ENCODE data around the gene SLC15A1. TPM values are rescaled to one million over a fixed set of nuclear protein-coding genes. Genes with fewer than 3 reads are reported as not detected.

Gene SLC15A1
- total and polyA plus RNA-seq, 9 donors: 0.04 to 14.1 (median 0.21) TPM; not detected in 1

GRCh38 chr13:98717256-98717655 lies 35.2 kb downstream of the SLC15A1 start:
- Histone ChIP-seq H3K27ac (ENCODE audit: low read length) (no peak overlapping the region), H3K4me3 (ENCODE audit: low read length) (no peak overlapping the region), H3K27me3 (ENCODE audit: control insufficient read depth, insufficient read depth, low read length) (no peaks in the 10 kb centered on the region), H3K4me1 (ENCODE audit: control insufficient read depth, insufficient read depth, low read length) (no peaks in the 10 kb centered on the region), H3K36me3 (ENCODE audit: control insufficient read depth, insufficient read depth, low read length) (no peaks in the 10 kb centered on the region), H3K9me3 (replicated peaks; ENCODE audit: control insufficient read depth, low read depth, low read length) (no peaks in the 10 kb centered on the region)
- WGBS (ENCODE audit: insufficient coverage): 57% methylated on average over 3 of the region's 5 CpGs
- DNase-seq: no peak

DNA sequence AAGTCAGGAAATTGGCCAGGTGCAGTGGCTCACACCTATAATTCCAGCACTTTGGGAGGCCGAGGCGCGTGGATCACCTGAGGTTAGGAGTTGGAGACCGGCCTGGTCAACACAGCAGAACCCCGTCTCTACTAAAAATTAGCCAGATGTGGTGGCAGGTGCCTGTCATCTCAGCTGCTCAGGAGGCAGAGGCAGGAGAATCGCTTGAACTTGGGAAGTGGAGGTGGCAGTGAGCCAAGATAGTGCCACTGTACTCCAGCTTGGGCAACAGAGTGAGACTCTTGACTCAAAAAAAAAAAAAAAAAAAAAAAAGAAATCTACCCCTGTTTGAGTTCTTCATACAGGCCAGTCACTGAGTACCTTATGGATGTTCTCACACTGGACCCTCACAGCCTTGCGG lies 42.0 kb downstream of the SLC15A1 start:
- WGBS (ENCODE audit: insufficient coverage): 75% methylated on average over 3 of the region's 7 CpGs
- Histone ChIP-seq H3K4me1 (ENCODE audit: control insufficient read depth, insufficient read depth, low read length) (no peaks in the 10 kb centered on the region), H3K36me3 (ENCODE audit: control insufficient read depth, insufficient read depth, low read length) (no peaks in the 10 kb centered on the region)

GRCh38 chr13:98707281-98707999 lies 45.0 kb downstream of the SLC15A1 start:
- Histone ChIP-seq H3K4me3 (ENCODE audit: low read length) (no peak overlapping the region), H3K9me3 (replicated peaks; ENCODE audit: control insufficient read depth, low read depth, low read length) (no peaks in the 10 kb centered on the region), H3K27me3 (ENCODE audit: control insufficient read depth, insufficient read depth, low read length) (peaks cover 3% of the 10 kb centered on the region), H3K36me3 (ENCODE audit: control insufficient read depth, insufficient read depth, low read length) (no peaks in the 10 kb centered on the region), H3K4me1 (ENCODE audit: control insufficient read depth, insufficient read depth, low read length) (no peaks in the 10 kb centered on the region), H3K27ac (ENCODE audit: low read length) (no peak overlapping the region)
- DNase-seq: no peak
- 100% methylated on average over 2 of the region's 7 CpGs for WGBS (ENCODE audit: insufficient coverage)

More for the DNA sequence above, 42.0 kb downstream of the SLC15A1 start:
- Histone ChIP-seq H3K27ac (ENCODE audit: low read length) (no peak overlapping the region), H3K4me3 (ENCODE audit: low read length) (no peak overlapping the region), H3K27me3 (ENCODE audit: control insufficient read depth, insufficient read depth, low read length) (no peaks in the 10 kb centered on the region), H3K9me3 (replicated peaks; ENCODE audit: control insufficient read depth, low read depth, low read length) (no peaks in the 10 kb centered on the region)
- DNase-seq: no peak

DNA sequence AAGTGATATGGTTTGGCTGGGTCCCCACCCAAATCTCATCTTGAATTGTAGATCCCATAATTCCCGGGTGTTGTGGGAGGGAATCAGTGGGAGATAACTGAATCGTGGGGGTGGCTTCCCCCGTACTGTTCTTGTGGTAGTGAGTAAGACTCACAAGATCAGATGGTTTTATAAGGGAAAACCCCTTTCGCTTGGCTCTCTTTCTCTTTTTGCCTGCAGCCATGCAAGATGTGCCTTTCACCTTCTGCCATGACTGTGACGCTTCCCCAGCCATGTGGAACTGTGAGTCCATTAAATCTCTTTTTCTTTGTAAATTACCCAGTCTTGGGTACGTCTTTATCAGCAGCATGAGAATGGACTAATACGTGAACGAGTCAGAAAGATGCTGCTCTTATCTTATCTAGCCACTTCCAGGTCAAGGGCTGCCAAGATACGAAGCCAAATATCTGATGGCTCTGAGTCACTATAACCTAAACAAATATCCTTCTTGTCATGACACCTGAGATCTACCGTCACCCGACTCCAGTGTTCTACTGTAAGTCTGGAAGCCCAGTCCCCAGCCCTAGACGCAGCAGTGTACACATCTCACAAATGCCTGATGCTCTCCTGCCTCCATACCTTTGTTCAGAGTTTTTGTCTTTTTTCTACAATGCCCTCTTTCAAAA lies 45.9 kb downstream of the SLC15A1 start:
- DNase-seq: no peak
- 78% methylated on average over 12 of the region's 12 CpGs for WGBS (ENCODE audit: insufficient coverage)
- Histone ChIP-seq H3K27ac (ENCODE audit: low read length) (no peak overlapping the region), H3K9me3 (replicated peaks; ENCODE audit: control insufficient read depth, low read depth, low read length) (no peaks in the 10 kb centered on the region), H3K4me1 (ENCODE audit: control insufficient read depth, insufficient read depth, low read length) (no peaks in the 10 kb centered on the region), H3K27me3 (ENCODE audit: control insufficient read depth, insufficient read depth, low read length) (peaks cover 3% of the 10 kb centered on the region), H3K4me3 (ENCODE audit: low read length) (no peak overlapping the region), H3K36me3 (ENCODE audit: control insufficient read depth, insufficient read depth, low read length) (no peaks in the 10 kb centered on the region)

DNA sequence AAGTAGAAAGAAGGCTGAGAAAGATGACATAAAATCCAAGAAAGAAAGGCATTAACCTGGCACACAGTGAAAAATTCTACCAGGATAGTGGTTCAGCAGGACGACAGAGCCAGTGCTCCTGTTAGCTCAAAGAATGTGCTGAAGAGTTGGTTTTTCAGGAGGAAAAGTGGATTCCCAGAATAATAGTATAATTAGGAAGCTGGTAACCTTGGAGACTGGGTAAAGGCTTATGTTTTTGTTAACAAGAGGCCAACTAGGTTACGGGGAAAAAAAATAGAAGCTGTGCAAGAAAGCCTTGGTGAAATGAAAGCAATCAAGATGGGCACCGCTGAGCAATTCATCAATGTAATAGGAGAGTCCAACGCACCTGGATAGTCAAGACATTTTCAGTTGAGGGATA lies 54.7 kb downstream of the SLC15A1 start:
- no peak overlapping the region for H3K4me3 ChIP-seq (ENCODE audit: low read length)
- H3K27ac ChIP-seq (ENCODE audit: low read length): no peak overlapping the region
- no peaks in the 10 kb centered on the region for H3K36me3 ChIP-seq (ENCODE audit: control insufficient read depth, insufficient read depth, low read length)
- WGBS (ENCODE audit: insufficient coverage): 11% methylated on average over 2 of the region's 4 CpGs
- H3K4me1 ChIP-seq (ENCODE audit: control insufficient read depth, insufficient read depth, low read length): no peaks in the 10 kb centered on the region
- H3K9me3 ChIP-seq (replicated peaks; ENCODE audit: control insufficient read depth, low read depth, low read length): no peaks in the 10 kb centered on the region
- DNase-seq: peak; percentile 11
- peaks cover 3% of the 10 kb centered on the region for H3K27me3 ChIP-seq (ENCODE audit: control insufficient read depth, insufficient read depth, low read length)

- Histone ChIP-seq H3K4me3 (ENCODE audit: low read length) (no peak overlapping the region), H3K27me3 (ENCODE audit: control insufficient read depth, insufficient read depth, low read length) (no peaks in the 10 kb centered on the region), H3K9me3 (replicated peaks; ENCODE audit: control insufficient read depth, low read depth, low read length) (no peaks in the 10 kb centered on the region), H3K4me1 (ENCODE audit: control insufficient read depth, insufficient read depth, low read length) (no peaks in the 10 kb centered on the region), H3K36me3 (ENCODE audit: control insufficient read depth, insufficient read depth, low read length) (no peaks in the 10 kb centered on the region), H3K27ac (ENCODE audit: low read length) (no peak overlapping the region)
- no peak for DNase-seq
- WGBS (ENCODE audit: insufficient coverage): no CpG with 5 or more reads among the region's 1 CpG
These were observed 58.7 kb downstream of the SLC15A1 start for GRCh38 chr13:98693756-98694155.

DNA sequence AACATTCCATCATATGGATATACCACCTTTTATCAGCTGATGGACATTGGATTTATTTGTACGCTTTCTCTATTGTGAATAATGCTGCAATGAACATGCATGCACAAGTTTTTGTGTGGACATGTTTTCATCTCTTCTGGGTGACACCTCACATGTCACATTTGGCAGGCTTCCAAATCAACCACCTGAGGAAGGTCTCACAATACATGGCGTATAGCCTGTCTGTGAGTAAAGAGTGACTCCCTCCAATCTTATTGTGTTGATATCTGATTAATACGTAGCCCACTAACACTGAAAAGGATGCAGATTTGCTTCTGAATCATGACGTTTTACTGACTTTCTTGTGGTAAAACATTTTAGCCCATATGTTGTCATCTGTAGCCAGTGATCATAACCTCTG lies 61.1 kb downstream of the SLC15A1 start:
- DNase-seq: no peak
- Histone ChIP-seq H3K4me1 (ENCODE audit: control insufficient read depth, insufficient read depth, low read length) (no peaks in the 10 kb centered on the region), H3K27me3 (ENCODE audit: control insufficient read depth, insufficient read depth, low read length) (no peaks in the 10 kb centered on the region), H3K27ac (ENCODE audit: low read length) (no peak overlapping the region), H3K4me3 (ENCODE audit: low read length) (no peak overlapping the region), H3K9me3 (replicated peaks; ENCODE audit: control insufficient read depth, low read depth, low read length) (no peaks in the 10 kb centered on the region), H3K36me3 (ENCODE audit: control insufficient read depth, insufficient read depth, low read length) (no peaks in the 10 kb centered on the region)
- whole genome bisulfite sequencing (ENCODE audit: insufficient coverage): 89% methylated on average over 1 of the region's 4 CpGs

GRCh38 chr13:98690348-98691022 lies 62.0 kb downstream of the SLC15A1 start:
- no peak for DNase-seq
- H3K27ac ChIP-seq (ENCODE audit: low read length): no peak overlapping the region
- 87% methylated on average over 9 of the region's 15 CpGs for WGBS (ENCODE audit: insufficient coverage)
- H3K36me3 ChIP-seq (ENCODE audit: control insufficient read depth, insufficient read depth, low read length): no peaks in the 10 kb centered on the region
- H3K4me1 ChIP-seq (ENCODE audit: control insufficient read depth, insufficient read depth, low read length): no peaks in the 10 kb centered on the region
- no peaks in the 10 kb centered on the region for H3K9me3 ChIP-seq (replicated peaks; ENCODE audit: control insufficient read depth, low read depth, low read length)
- no peak overlapping the region for H3K4me3 ChIP-seq (ENCODE audit: low read length)
- no peaks in the 10 kb centered on the region for H3K27me3 ChIP-seq (ENCODE audit: control insufficient read depth, insufficient read depth, low read length)

- H3K4me1 ChIP-seq (ENCODE audit: control insufficient read depth, insufficient read depth, low read length): no peaks in the 10 kb centered on the region
- WGBS (ENCODE audit: insufficient coverage): 100% methylated on average over 2 of the region's 6 CpGs
- no peak overlapping the region for H3K4me3 ChIP-seq (ENCODE audit: low read length)
- no peaks in the 10 kb centered on the region for H3K36me3 ChIP-seq (ENCODE audit: control insufficient read depth, insufficient read depth, low read length)
- no peaks in the 10 kb centered on the region for H3K27me3 ChIP-seq (ENCODE audit: control insufficient read depth, insufficient read depth, low read length)
- DNase-seq: no peak
- H3K27ac ChIP-seq (ENCODE audit: low read length): no peak overlapping the region
- no peaks in the 10 kb centered on the region for H3K9me3 ChIP-seq (replicated peaks; ENCODE audit: control insufficient read depth, low read depth, low read length)
These were observed 63.0 kb downstream of the SLC15A1 start for GRCh38 chr13:98689347-98689968.

DNA sequence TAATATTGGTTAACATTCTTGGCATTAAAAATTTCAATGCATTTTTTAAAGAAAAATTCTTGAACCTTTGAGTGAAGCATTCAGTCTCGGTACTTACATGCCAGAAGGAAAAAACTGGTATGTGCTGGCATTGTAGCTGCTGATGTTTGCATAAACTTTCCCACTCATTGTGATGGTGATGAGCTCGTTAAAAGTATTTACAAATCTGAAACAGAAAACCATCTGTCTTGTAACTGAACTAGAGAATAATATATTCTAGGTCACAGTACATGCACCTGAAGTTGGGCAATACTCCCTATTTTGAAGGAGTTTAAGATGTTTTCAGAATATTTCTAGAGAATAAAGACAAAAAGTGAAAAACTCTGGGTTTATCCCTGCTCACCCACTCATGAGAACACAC lies 64.1 kb downstream of the SLC15A1 start:
- H3K27ac ChIP-seq (ENCODE audit: low read length): no peak overlapping the region
- no peak overlapping the region for H3K4me3 ChIP-seq (ENCODE audit: low read length)
- no peaks in the 10 kb centered on the region for H3K4me1 ChIP-seq (ENCODE audit: control insufficient read depth, insufficient read depth, low read length)
- no CpG with 5 or more reads among the region's 2 CpGs for WGBS (ENCODE audit: insufficient coverage)
- no peaks in the 10 kb centered on the region for H3K27me3 ChIP-seq (ENCODE audit: control insufficient read depth, insufficient read depth, low read length)
- no peak for DNase-seq
- H3K36me3 ChIP-seq (ENCODE audit: control insufficient read depth, insufficient read depth, low read length): no peaks in the 10 kb centered on the region
- H3K9me3 ChIP-seq (replicated peaks; ENCODE audit: control insufficient read depth, low read depth, low read length): no peaks in the 10 kb centered on the region

Data from muscle of leg (tissue), 11 donors.